A673 (cell line): ENCODE data around the gene SND1. TPM values are rescaled to one million over a fixed set of nuclear protein-coding genes. Genes with fewer than 3 reads are reported as not detected.

Experiments
- BruUV-seq: library from RNA; stranded (reverse); fragments of 400-500 nt; replicated peaks from 2 replicates; lab custom pipeline; 2021; lab: Mats Ljungman, UMichigan
- CTCF ChIA-PET: fragments of 300-600 bp; sonication (Branson Sonifier 250); formaldehyde crosslinking; loops from one replicate; lab custom pipeline; 2022; ENCODE audit warnings: antibody characterized with exemption; lab: Charles Lee
- POLR2A ChIA-PET: fragments of 300-600 bp; sonication (Branson Sonifier 250); formaldehyde crosslinking; loops from one replicate; lab custom pipeline; 2022; ENCODE audit warnings: antibody characterized with exemption; ENCODE audit not compliant: low non-redundant PET; lab: Charles Lee
- DNase-seq: peaks from one replicate; pipeline ENCODE4 v3.0.0-alpha.2; 2015; ENCODE audit warnings: low spot score
- H3K27ac ChIP-seq: fragments of 200-600 bp; sonication (generic); 2 replicates; pipeline ENCODE4 v1.5.1; 2016; ENCODE audit warnings: mixed run types, low read depth, mild to moderate bottlenecking, mixed read lengths, antibody characterized with exemption, low read length; ENCODE audit not compliant: poor library complexity, severe bottlenecking
- H3K27me3 ChIP-seq: fragments of 200-600 bp; sonication (generic); replicated peaks from 2 replicates; pipeline ENCODE4 v1.6.1; 2017; ENCODE audit warnings: mixed run types, low read depth, mild to moderate bottlenecking, mixed read lengths, antibody characterized with exemption, low read length; ENCODE audit not compliant: insufficient read depth, poor library complexity
- H3K36me3 ChIP-seq: fragments of 200-600 bp; sonication (generic); 2 replicates; pipeline ENCODE4 v1.6.1; 2016; ENCODE audit warnings: mixed run types, mild to moderate bottlenecking, mixed read lengths, antibody characterized with exemption, low read length; ENCODE audit not compliant: insufficient read depth, poor library complexity, severe bottlenecking
- H3K4me1 ChIP-seq: fragments of 200-600 bp; sonication (generic); 2 replicates; pipeline ENCODE4 v1.6.1; 2017; ENCODE audit warnings: mixed run types, mild to moderate bottlenecking, mixed read lengths, antibody characterized with exemption, low read length; ENCODE audit not compliant: insufficient read depth, poor library complexity, severe bottlenecking
- H3K4me3 ChIP-seq: fragments of 200-600 bp; sonication (generic); 2 replicates; pipeline ENCODE4 v1.5.1; 2016; ENCODE audit warnings: low read depth, mixed run types, mild to moderate bottlenecking, mixed read lengths, low read length; ENCODE audit not compliant: poor library complexity, severe bottlenecking
- H3K9me3 ChIP-seq: fragments of 200-600 bp; sonication (generic); 2 replicates; pipeline ENCODE4 v1.6.1; 2016; ENCODE audit warnings: mixed run types, low read depth, mild to moderate bottlenecking, mixed read lengths, antibody characterized with exemption, low read length; ENCODE audit not compliant: poor library complexity, severe bottlenecking
- EZH2 ChIP-seq: fragments of 200-600 bp; sonication (generic); IDR thresholded peaks from 2 replicates; pipeline ENCODE4 v1.6.1; 2017; ENCODE audit warnings: borderline replicate concordance, low read depth, mild to moderate bottlenecking, mixed read lengths, antibody characterized with exemption, low read length; ENCODE audit not compliant: poor library complexity, severe bottlenecking
- intact Hi-C: fragments of 100-400 bp; cut with micrococcal nuclease; formaldehyde crosslinking; loops from one replicate; pipeline ENCODE4 v1.10.0; 2022; ENCODE audit not compliant: unreplicated experiment
- total RNA-seq: library from RNA; stranded (reverse); gene quantifications from 2 replicates; pipeline ENCODE4 v1.2.3, GENCODE V29; 2021
- TF ChIP-seq, protein P1 (sequence below): fragments of 300-800, 200-600 bp; sonication (generic); conservative IDR thresholded peaks from 2 replicates; pipeline ENCODE4 v1.5.1; 2017; ENCODE audit warnings: low read depth, mild to moderate bottlenecking, antibody characterized with exemption, low read length, moderate library complexity, mixed read lengths

SND1 gene
- total RNA-seq, 1 experiment from 2014 or later, result 177 TPM

DNA sequence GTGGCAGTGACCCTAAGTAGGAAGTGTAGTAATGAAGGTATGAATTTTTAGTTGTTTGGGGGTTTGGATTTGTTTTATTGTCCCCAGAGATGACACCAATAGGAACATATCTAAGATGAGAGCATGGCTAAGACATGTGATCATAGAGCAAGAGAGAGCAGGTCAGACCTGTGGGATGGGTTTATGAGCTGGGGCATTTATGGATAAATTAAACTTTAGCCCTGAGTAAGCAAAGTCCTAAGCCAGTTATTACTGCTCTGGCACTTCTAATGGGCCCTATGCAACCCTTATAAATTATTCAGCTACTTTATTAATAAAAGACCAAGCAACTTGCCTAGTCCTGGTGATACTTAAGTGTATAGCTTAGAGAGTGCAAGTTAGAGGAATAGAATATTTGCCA is 294.1 kb downstream of the SND1 start:
- no peak for DNase-seq
- Histone ChIP-seq H3K4me1 (peaks cover 30% of the 10 kb centered on the region), H3K36me3 (no peaks in the 10 kb centered on the region), H3K9me3 (no peaks in the 10 kb centered on the region), H3K27ac (no peak overlapping the region), H3K4me3 (no peak overlapping the region), H3K27me3 (no peaks in the 10 kb centered on the region)
- BruUV-seq, result no TSS peak
- ChIA-PET CTCF (no interaction called here), POLR2A (no interaction called here)
- intact Hi-C loops, result no loop called here
- TF ChIP-seq, protein P1, sequence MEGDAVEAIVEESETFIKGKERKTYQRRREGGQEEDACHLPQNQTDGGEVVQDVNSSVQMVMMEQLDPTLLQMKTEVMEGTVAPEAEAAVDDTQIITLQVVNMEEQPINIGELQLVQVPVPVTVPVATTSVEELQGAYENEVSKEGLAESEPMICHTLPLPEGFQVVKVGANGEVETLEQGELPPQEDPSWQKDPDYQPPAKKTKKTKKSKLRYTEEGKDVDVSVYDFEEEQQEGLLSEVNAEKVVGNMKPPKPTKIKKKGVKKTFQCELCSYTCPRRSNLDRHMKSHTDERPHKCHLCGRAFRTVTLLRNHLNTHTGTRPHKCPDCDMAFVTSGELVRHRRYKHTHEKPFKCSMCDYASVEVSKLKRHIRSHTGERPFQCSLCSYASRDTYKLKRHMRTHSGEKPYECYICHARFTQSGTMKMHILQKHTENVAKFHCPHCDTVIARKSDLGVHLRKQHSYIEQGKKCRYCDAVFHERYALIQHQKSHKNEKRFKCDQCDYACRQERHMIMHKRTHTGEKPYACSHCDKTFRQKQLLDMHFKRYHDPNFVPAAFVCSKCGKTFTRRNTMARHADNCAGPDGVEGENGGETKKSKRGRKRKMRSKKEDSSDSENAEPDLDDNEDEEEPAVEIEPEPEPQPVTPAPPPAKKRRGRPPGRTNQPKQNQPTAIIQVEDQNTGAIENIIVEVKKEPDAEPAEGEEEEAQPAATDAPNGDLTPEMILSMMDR, result no peak
- TF ChIP-seq EZH2, result no peak

DNA sequence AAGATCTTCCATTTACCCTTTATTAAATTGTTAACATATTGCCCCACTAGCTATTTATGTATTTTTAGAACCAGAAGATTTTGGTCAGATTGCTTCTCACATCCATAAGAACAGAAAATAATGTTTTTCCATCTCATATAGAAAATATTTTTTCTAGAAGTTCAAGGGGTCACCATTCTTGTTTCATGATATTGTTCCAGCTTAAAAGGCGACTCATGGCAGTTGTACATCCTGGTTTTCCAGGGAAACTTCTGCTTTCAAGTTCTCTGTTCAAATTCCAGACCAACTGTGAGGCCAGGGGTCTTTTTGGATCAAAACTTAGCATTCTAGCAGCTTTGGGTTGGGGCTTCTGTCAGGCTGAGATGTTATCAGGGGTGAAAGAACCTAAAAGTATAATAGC is 294.9 kb downstream of the SND1 start:
- POLR2A ChIA-PET, result no interaction called here
- TF ChIP-seq, protein P1, result no peak
- no peak for TF ChIP-seq EZH2
- no TSS peak for BruUV-seq
- Histone ChIP-seq H3K27ac (no peak overlapping the region), H3K36me3 (no peaks in the 10 kb centered on the region), H3K4me3 (no peak overlapping the region), H3K9me3 (no peaks in the 10 kb centered on the region), H3K27me3 (no peaks in the 10 kb centered on the region), H3K4me1 (peaks cover 30% of the 10 kb centered on the region)
- DNase-seq, result no peak
- CTCF ChIA-PET, result no interaction called here
- intact Hi-C loops, result no loop called here

DNA sequence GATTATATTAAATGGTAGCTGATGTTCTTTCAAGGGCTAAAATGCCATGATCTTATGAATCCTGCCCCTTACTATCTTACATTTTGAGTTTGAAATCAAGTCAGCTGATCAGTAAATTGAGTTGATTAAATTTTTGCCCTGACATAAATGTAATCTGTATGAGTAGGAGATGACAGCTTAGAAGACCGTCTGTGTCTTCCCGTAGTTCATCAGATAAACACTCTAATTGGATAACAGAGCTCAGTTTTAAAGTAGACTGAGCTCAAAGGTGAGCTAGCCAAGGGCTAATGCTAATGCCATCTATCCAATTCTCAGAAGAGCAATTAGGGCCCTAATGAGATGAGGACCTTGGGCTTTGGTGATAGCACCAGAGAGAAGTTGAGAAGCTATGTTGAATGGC is 296.3 kb downstream of the SND1 start:
- H3K27ac ChIP-seq, result no peak overlapping the region
- TF ChIP-seq EZH2, result no peak
- TF ChIP-seq, protein P1, result no peak
- H3K36me3 ChIP-seq, result no peaks in the 10 kb centered on the region
- ChIA-PET POLR2A (no interaction called here), CTCF (no interaction called here)
- H3K4me1 ChIP-seq, result peaks cover 31% of the 10 kb centered on the region
- H3K4me3 ChIP-seq, result no peak overlapping the region
- no peak for DNase-seq
- no TSS peak for BruUV-seq
- no peaks in the 10 kb centered on the region for H3K27me3 ChIP-seq
- no peaks in the 10 kb centered on the region for H3K9me3 ChIP-seq
- intact Hi-C loops, result no loop called here
